ENCODE data around the gene MAP2K6.

GRCh38 chr17:69430488-69430887, 16.0 kb downstream of the MAP2K6 start:
- TF ChIP-seq CTCF (IDR thresholded peaks at IDR 0.05), result no peak
- TF ChIP-seq POLR2AphosphoS5 (IDR thresholded peaks at IDR 0.05), result peak; percentile 25 to 77 (median 52)
